Measurements from ENCODE around the gene PSTPIP2. TPM values are rescaled to one million over a fixed set of nuclear protein-coding genes. Genes with fewer than 3 reads are reported as not detected.

Gene PSTPIP2
- total RNA-seq, 2 donors from 2014 or later: 3.0 to 3.8 TPM

DNA sequence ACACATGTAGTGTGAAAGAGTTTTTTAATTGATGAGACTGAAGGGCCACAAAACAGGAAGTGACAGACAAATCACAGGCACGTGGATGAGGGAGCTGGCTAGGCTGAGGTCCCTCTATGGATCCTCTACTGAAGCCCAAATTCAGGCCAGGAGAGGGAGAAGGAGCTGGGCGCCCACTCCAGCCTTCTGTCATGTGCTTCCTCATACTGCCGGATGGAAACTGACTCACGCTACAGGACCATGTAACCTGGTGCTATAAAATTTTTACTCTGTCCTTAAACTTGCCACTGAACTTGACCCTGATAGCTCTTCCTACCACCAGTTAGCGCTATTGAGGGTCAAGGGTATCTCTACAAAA is 31.3 kb downstream of the PSTPIP2 start:
- intact Hi-C loops (cut with DNase I): no loop called here
- Histone ChIP-seq H3K9ac (ENCODE audit: low read depth in 2 of 2, low read length in 2 of 2) (no peak overlapping the region), H3K9me3 (no peaks in the 10 kb centered on the region), H3K27me3 (no peaks in the 10 kb centered on the region), H3K4me3 (no peak overlapping the region), H3K4me1 (no peaks in the 10 kb centered on the region), H3K27ac (no peak overlapping the region), H3K36me3 (no peaks in the 10 kb centered on the region)
- TF ChIP-seq, protein P1, sequence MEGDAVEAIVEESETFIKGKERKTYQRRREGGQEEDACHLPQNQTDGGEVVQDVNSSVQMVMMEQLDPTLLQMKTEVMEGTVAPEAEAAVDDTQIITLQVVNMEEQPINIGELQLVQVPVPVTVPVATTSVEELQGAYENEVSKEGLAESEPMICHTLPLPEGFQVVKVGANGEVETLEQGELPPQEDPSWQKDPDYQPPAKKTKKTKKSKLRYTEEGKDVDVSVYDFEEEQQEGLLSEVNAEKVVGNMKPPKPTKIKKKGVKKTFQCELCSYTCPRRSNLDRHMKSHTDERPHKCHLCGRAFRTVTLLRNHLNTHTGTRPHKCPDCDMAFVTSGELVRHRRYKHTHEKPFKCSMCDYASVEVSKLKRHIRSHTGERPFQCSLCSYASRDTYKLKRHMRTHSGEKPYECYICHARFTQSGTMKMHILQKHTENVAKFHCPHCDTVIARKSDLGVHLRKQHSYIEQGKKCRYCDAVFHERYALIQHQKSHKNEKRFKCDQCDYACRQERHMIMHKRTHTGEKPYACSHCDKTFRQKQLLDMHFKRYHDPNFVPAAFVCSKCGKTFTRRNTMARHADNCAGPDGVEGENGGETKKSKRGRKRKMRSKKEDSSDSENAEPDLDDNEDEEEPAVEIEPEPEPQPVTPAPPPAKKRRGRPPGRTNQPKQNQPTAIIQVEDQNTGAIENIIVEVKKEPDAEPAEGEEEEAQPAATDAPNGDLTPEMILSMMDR (IDR thresholded peaks at IDR 0.05): no peak
- no peak for DNase-seq

DNA sequence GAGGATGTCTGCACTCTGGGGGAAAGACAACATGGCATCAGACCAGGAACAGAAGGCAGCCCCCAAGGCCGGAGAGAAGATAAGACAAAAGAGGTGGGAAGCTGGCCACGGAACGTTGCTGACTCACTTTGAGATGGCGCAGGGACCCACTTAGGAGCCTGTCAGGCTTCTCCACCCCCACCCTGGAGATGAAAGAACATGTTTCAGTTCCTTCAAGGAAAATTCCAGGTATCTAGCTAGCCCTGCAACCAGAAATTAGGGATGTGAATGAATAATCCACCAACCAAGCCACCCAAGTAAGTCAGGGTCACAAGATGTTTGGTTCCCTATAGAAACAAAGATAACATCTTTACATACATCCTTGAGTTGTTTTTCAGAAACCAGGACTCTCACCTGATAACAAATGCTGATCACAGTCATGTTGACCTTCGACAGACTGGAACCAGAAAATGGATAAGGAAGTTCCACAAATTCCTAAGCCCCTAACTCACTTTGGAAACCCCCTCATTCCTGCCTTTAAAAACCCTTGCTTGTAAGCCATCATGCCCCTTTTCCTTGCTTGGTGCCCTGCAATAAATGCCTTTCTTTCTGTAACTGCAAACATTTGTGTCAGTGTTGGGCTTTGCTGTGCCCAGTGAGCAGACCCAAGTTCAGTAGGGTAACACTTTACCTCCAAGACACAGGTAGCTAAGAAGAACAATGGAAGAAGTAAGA is 31.9 kb downstream of the PSTPIP2 start:
- Histone ChIP-seq H3K9ac (ENCODE audit: low read depth in 2 of 2, low read length in 2 of 2) (no peak overlapping the region), H3K9me3 (no peaks in the 10 kb centered on the region), H3K4me3 (no peak overlapping the region), H3K27me3 (no peaks in the 10 kb centered on the region), H3K27ac (no peak overlapping the region), H3K4me1 (no peaks in the 10 kb centered on the region), H3K36me3 (no peaks in the 10 kb centered on the region)
- no peak for DNase-seq
- intact Hi-C loops (cut with DNase I): no loop called here
- TF ChIP-seq, protein P1 (IDR thresholded peaks at IDR 0.05): no peak

DNA sequence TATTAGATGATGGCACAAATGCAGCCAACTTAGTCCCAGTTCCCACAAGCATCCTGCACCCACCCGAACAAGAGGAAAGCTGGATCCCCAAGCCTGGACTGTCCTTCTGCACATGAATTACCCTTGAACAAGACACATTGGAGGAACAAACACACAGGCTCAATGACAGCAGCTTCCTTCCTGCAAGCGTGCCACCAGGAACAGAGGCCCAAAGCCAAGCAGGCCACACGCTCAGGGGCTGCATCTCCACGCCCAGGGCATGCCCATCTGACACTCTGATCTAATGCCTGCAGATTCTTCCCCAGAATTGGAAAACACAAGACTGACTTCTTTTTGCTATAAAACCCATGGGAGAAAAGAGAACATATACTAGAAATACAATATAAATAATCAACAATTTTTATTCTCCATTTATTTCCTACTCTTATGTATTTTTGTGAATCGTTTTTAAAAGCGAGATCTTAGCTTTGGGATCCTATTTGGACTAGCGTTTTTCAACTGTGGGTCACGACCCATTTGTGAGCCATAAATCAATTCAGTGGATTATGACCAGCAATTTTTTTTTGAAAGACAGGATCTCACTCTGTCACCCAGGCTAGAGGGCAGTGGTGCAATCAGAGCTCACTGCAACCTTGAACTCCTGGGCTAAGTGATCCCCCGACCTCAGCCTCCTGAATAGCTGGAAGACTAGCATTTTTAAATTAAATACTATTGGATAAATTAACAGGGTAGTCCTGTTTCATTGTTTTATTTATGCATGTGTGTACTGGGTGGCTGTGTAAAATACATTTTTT is 34.4 kb downstream of the PSTPIP2 start:
- TF ChIP-seq, protein P1 (IDR thresholded peaks at IDR 0.05): no peak
- Histone ChIP-seq H3K4me1 (no peaks in the 10 kb centered on the region), H3K9me3 (no peaks in the 10 kb centered on the region), H3K27me3 (no peaks in the 10 kb centered on the region), H3K36me3 (no peaks in the 10 kb centered on the region), H3K4me3 (no peak overlapping the region), H3K9ac (ENCODE audit: low read depth in 2 of 2, low read length in 2 of 2) (no peak overlapping the region), H3K27ac (no peak overlapping the region)
- intact Hi-C loops (cut with DNase I): no loop called here
- DNase-seq: no peak

DNA sequence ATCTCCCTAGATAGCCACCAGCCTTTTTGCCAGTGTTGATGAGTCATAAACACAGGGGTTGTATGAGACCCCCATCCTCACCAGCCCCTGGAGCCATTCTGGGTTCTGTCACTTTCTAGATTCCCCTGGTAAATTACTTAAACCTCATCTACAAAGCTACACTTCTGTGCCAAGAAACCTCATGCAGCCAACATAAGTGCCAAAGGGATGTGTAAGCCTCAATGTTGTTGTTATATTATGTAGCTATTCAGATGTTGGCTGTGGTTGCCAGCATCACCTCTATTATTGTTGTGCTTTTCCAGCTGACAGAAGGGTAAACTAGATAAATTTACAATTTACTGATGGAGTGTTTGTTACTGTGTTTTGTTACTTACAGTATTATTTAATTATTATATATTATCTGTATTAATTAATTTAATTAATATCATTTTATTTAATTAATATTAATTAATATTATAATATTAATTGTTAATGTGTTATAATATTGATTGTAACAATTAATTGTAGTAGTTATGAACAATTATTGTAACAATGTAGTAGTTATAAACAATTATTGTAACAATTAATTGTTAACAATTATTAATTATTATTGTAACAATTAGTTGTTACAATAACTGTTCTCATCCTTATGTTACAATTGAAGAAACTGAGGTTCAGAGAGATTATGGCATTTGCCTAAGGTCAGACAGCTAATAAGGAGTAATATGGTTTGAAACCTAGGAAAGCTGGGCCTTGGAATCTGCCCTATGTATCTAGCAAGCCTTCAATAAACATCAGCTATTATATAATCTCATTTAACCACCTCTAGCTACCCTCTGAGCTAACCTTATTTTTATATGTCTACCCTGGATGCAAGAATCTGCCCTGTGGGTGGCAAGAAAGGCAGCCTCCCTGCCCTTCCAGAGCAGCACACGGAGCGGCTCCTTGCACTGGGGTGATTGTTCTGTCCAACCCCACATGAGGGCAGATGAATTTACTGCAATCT is 36.1 kb downstream of the PSTPIP2 start:
- H3K9me3 ChIP-seq: no peaks in the 10 kb centered on the region

More for the DNA sequence above, 36.1 kb downstream of the PSTPIP2 start:
- DNase-seq: no peak
- H3K27ac ChIP-seq: no peak overlapping the region
- no peak overlapping the region for H3K9ac ChIP-seq (ENCODE audit: low read depth in 2 of 2, low read length in 2 of 2)
- TF ChIP-seq, protein P1 (IDR thresholded peaks at IDR 0.05): no peak
- intact Hi-C loops (cut with DNase I): no loop called here
- H3K4me1 ChIP-seq: no peaks in the 10 kb centered on the region
- no peaks in the 10 kb centered on the region for H3K36me3 ChIP-seq
- H3K27me3 ChIP-seq: no peaks in the 10 kb centered on the region
- no peak overlapping the region for H3K4me3 ChIP-seq
